SK-N-SH treated with all-trans-retinoic acid at 6 μM for 48 hours (cell line): ENCODE measurements around the gene TENT4B.

Experiments
- CREB5 ChIP-seq: fragments of 250-450 bp; sonication (Bioruptor Pico); IDR thresholded peaks from 2 replicates; pipeline ENCODE4 v1.5.1; 2020; ENCODE audit warnings: low read depth, mild to moderate bottlenecking, moderate library complexity
- ISL1 ChIP-seq: fragments of 250-450 bp; sonication (Bioruptor Pico); IDR thresholded peaks from 2 replicates; pipeline ENCODE4 v2.1.2; 2022; ENCODE audit warnings: mild to moderate bottlenecking, moderate library complexity
- POU6F1 ChIP-seq: fragments of 250-450 bp; sonication (Bioruptor Pico); IDR thresholded peaks from 2 replicates; pipeline ENCODE4 v1.8.0; 2021; ENCODE audit warnings: low read depth, mild to moderate bottlenecking, moderate library complexity, borderline replicate concordance
- TSHZ2 ChIP-seq: fragments of 250-450 bp; sonication (Bioruptor Pico); IDR thresholded peaks from 2 replicates; pipeline ENCODE4 v1.5.0; 2020; ENCODE audit warnings: mild to moderate bottlenecking, moderate library complexity

GRCh38 chr16:50172195-50172922 lies 19.3 kb downstream of the TENT4B start:
- TF ChIP-seq POU6F1 (CRISPR knock-in tag): no peak
- no peak for TF ChIP-seq TSHZ2 (CRISPR knock-in tag)
- TF ChIP-seq ISL1 (CRISPR knock-in tag): no peak
- no peak for TF ChIP-seq CREB5 (CRISPR knock-in tag)
